Mucosa of stomach (tissue), 1 donor: ENCODE data around the gene OST4.

Experiments
- H3K27me3 ChIP-seq: one replicate; pipeline ENCODE4 v1.7.0; 2013; ENCODE audit warnings: mild to moderate bottlenecking, low read length; ENCODE audit not compliant: control insufficient read depth, insufficient read depth
- H3K36me3 ChIP-seq: one replicate; pipeline ENCODE4 v1.7.0; 2013; ENCODE audit warnings: low read length; ENCODE audit not compliant: control insufficient read depth, insufficient read depth
- H3K4me1 ChIP-seq: one replicate; pipeline ENCODE4 v1.7.0; 2013; ENCODE audit warnings: mild to moderate bottlenecking, low read length; ENCODE audit not compliant: control insufficient read depth, insufficient read depth
- H3K4me3 ChIP-seq: one replicate; pipeline ENCODE4 v1.7.0; 2013; ENCODE audit warnings: low read length
- H3K9ac ChIP-seq: one replicate; pipeline ENCODE4 v1.7.0; 2013; ENCODE audit warnings: mild to moderate bottlenecking, low read length, moderate library complexity
- H3K9me3 ChIP-seq: one replicate; pipeline ENCODE4 v1.7.0; 2013; ENCODE audit warnings: mild to moderate bottlenecking, low read length, moderate library complexity; ENCODE audit not compliant: control insufficient read depth
- donor health status: Pancreatic carcinoma.

OST4 gene

GRCh38 chr2:27089111-27089954, 17.9 kb upstream of the OST4 start:
- no peak overlapping the region for H3K4me3 ChIP-seq

GRCh38 chr2:27088634-27089033, 17.2 kb upstream of the OST4 start:
- Histone ChIP-seq H3K4me3 (no peak overlapping the region), H3K36me3 (no peaks in the 10 kb centered on the region), H3K27me3 (peaks cover 6% of the 10 kb centered on the region), H3K9me3 (no peaks in the 10 kb centered on the region), H3K9ac (no peak overlapping the region), H3K4me1 (peaks cover 33% of the 10 kb centered on the region)

More at GRCh38 chr2:27089111-27089954, 17.9 kb upstream of the OST4 start:
- Histone ChIP-seq H3K4me1 (peaks cover 37% of the 10 kb centered on the region), H3K27me3 (peaks cover 6% of the 10 kb centered on the region), H3K9ac (no peak overlapping the region), H3K36me3 (no peaks in the 10 kb centered on the region), H3K9me3 (no peaks in the 10 kb centered on the region)

- H3K36me3 ChIP-seq = no peaks in the 10 kb centered on the region
- H3K9me3 ChIP-seq = no peaks in the 10 kb centered on the region
- no peak overlapping the region for H3K4me3 ChIP-seq
- peaks cover 26% of the 10 kb centered on the region for H3K4me1 ChIP-seq
- peaks cover 6% of the 10 kb centered on the region for H3K27me3 ChIP-seq
- H3K9ac ChIP-seq = no peak overlapping the region
These were observed 16.5 kb upstream of the OST4 start for GRCh38 chr2:27087823-27088410.

DNA sequence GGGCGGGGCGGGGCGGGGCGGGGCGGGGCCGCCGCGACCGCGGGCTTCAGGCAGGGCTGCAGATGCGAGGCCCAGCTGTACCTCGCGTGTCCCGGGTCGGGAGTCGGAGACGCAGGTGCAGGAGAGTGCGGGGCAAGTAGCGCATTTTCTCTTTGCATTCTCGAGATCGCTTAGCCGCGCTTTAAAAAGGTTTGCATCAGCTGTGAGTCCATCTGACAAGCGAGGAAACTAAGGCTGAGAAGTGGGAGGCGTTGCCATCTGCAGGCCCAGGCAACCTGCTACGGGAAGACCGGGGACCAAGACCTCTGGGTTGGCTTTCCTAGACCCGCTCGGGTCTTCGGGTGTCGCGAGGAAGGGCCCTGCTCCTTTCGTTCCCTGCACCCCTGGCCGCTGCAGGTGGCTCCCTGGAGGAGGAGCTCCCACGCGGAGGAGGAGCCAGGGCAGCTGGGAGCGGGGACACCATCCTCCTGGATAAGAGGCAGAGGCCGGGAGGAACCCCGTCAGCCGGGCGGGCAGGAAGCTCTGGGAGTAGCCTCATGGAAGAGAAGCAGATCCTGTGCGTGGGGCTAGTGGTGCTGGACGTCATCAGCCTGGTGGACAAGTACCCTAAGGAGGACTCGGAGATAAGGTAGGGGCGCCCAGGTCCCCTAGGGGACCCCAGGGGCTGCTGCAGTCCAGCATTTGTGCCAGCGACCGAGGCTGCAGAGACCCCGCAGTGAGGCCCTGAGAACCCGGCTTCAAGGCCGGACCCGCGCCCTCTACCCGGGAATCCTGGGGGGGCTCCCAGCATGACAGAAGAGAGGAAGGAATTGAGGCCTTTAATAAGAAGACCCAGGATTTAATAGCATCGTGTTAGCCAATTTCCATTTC, 15.5 kb upstream of the OST4 start, which contains the start of gene KHK:
Gene KHK, plus strand, starts transcription at position 49 of the 870 bp plus-strand sequence. Its CDS starts 488 bp downstream, at position 537.
- H3K9me3 ChIP-seq = no peaks in the 10 kb centered on the region
- no peaks in the 10 kb centered on the region for H3K36me3 ChIP-seq
- peak within 1 kb of the TSS; percentile 71 for H3K9ac ChIP-seq
- peaks cover 6% of the 10 kb centered on the region for H3K27me3 ChIP-seq
- H3K4me3 ChIP-seq = peak within 1 kb of the TSS; percentile 38
- peaks cover 25% of the 10 kb centered on the region for H3K4me1 ChIP-seq

DNA sequence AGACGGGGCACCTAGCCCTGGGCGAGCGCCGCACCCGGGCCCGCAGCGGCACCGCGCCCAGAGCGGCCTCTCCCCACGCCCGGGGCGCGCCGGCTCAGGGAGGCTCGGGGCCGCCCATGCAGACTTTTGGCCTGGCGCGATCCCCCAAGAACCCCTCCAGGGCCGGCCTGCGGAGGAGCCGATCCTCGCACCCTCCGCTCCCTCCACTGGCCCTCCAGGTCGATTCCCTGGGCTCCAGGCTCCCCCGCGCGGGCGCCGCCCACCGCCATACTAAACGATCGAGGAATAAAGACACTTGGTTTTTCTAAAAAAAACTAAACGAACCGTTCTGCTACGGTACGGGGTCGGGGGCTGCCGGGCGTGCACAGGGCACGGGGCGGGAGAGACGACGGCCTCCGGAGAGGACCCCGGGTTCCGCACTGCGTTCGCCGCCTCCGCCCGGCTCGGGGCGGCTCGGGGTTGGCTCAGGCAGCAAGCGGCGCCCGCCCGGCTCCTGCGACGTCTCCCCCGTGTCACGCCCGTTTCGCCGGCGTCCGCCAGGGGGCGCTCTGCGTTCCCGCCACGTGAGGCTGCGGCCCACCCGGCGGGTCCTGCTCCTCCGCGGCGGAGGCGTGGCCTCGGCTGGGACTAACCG, 14.8 kb upstream of the OST4 start:
- Histone ChIP-seq H3K4me3 (peak overlapping the region; percentile 36), H3K4me1 (peaks cover 33% of the 10 kb centered on the region), H3K36me3 (no peaks in the 10 kb centered on the region), H3K27me3 (peaks cover 6% of the 10 kb centered on the region), H3K9ac (peak overlapping the region; percentile 71), H3K9me3 (no peaks in the 10 kb centered on the region)

DNA sequence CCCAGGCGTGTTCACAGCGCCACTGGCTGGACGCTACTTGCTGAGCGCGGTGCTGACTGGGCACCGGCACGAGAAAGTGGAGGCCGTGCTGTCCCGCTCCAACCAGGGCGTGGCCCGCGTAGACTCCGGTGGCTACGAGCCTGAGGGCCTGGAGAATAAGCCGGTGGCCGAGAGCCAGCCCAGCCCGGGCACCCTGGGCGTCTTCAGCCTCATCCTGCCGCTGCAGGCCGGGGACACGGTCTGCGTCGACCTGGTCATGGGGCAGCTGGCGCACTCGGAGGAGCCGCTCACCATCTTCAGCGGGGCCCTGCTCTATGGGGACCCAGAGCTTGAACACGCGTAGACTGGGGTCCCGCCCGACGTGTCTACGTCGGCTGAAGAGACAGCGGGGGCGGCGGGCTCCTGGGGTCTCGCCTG, 14.2 kb upstream of the OST4 start:
- peaks cover 6% of the 10 kb centered on the region for H3K27me3 ChIP-seq
- H3K4me3 ChIP-seq = peak overlapping the region; percentile 36
- H3K36me3 ChIP-seq = no peaks in the 10 kb centered on the region
- peaks cover 38% of the 10 kb centered on the region for H3K4me1 ChIP-seq
- H3K9me3 ChIP-seq = no peaks in the 10 kb centered on the region
- peak overlapping the region; percentile 71 for H3K9ac ChIP-seq

DNA sequence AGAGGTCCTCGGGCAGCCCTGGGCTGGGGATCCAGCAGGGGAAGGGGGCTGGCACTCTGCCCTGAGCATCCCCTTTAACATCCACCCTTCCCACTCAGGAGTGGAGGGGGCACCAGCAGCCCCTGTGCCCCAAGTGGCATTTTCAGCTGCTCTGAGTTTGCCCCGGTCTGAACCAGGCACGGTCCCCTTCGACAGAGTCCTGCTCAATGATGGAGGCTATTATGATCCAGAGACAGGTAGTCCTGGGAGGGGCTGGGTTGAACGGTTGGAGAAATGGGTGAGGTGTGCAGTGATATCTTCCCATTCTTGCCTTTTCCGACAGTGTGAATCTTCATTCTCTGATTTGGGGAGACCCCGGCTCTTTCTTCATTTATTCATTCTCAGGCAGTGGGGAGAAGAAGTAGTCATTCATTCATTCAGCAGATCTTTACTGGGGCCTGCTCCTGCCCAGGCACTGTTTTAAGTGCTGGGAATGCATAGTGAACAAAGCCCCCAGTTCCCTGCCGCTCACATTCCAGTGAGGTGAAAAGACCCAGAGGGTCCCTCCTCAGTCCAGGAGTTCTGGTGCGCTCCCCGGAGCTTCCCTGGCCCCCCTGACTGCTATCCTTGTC, 13.7 kb upstream of the OST4 start:
- peaks cover 40% of the 10 kb centered on the region for H3K4me1 ChIP-seq
- no peaks in the 10 kb centered on the region for H3K36me3 ChIP-seq
- H3K27me3 ChIP-seq = peaks cover 6% of the 10 kb centered on the region
- no peak overlapping the region for H3K4me3 ChIP-seq
- no peaks in the 10 kb centered on the region for H3K9me3 ChIP-seq
- H3K9ac ChIP-seq = peak overlapping the region; percentile 71

DNA sequence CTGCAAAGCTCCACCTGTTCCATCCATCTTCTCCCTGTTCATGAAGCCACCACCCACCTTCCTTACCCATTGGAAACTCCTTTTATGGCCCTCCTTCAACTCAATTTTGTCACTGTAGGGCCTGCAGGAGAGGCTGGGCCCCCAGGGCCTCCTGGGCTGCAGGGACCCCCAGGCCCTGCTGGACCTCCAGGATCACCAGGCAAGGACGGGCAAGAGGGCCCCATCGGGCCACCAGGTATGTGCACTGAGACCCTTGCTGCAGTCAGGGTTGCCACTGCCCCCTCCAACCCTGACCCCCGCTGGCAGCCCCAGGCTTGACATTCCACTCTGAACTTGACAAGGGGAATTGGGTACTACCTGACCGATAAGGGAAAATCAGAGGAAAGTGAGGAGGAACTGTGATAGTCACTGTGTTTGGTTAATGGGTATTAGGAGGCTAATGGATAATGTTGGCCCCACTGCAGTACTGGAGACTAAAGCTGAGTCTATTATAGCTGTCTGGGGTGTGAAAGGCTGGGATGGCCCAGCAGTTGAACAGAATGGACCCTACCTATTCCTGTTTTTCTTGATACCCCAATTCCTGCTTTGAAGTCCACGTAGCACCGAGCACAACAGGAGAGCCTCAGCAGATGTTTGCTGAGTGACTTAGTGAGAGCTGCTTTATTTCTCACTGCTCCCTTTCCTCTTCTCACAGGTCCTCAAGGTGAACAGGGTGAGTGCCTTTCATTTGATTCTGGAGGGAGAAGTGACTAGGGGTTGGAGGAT, 13.0 kb upstream of the OST4 start:
- peaks cover 6% of the 10 kb centered on the region for H3K27me3 ChIP-seq
- H3K9ac ChIP-seq = no peak overlapping the region
- H3K4me3 ChIP-seq = no peak overlapping the region
- H3K36me3 ChIP-seq = no peaks in the 10 kb centered on the region
- no peaks in the 10 kb centered on the region for H3K9me3 ChIP-seq
- H3K4me1 ChIP-seq = peaks cover 40% of the 10 kb centered on the region

- Histone ChIP-seq H3K9ac (no peak overlapping the region), H3K36me3 (no peaks in the 10 kb centered on the region), H3K4me3 (no peak overlapping the region), H3K9me3 (no peaks in the 10 kb centered on the region), H3K4me1 (peaks cover 40% of the 10 kb centered on the region), H3K27me3 (peaks cover 6% of the 10 kb centered on the region)
These were observed 12.2 kb upstream of the OST4 start for GRCh38 chr2:27083410-27084296.

DNA sequence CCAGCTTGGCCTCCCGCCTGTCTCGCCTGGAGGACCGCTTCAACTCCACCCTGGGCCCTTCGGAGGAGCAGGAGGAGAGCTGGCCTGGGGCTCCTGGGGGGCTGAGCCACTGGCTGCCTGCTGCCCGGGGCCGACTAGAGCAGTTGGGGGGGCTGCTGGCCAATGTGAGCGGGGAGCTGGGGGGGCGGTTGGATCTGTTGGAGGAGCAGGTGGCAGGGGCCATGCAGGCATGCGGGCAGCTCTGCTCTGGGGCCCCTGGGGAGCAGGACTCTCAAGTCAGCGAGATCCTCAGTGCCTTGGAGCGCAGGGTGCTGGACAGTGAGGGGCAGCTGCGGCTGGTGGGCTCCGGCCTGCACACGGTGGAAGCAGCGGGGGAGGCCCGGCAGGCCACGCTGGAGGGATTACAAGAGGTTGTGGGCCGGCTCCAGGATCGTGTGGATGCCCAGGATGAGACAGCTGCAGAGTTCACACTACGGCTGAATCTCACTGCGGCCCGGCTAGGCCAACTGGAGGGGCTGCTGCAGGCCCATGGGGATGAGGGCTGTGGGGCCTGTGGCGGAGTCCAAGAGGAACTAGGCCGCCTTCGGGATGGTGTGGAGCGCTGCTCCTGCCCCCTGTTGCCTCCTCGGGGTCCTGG, 11.4 kb upstream of the OST4 start:
- no peaks in the 10 kb centered on the region for H3K36me3 ChIP-seq
- H3K27me3 ChIP-seq = peaks cover 6% of the 10 kb centered on the region
- no peak overlapping the region for H3K9ac ChIP-seq
- no peak overlapping the region for H3K4me3 ChIP-seq
- no peaks in the 10 kb centered on the region for H3K9me3 ChIP-seq
- H3K4me1 ChIP-seq = peaks cover 40% of the 10 kb centered on the region
